ACC112 (cell line): ENCODE data around the gene DHX35.
"Not testable (repeated sequence)": the region's sequence is repeated elsewhere in the genome, so short reads cannot be mapped to it uniquely, and the experiment has no call there.

ENCODE experiments used
- H2AFZ ChIP-seq: fragments of 200-600 bp; sonication (generic); one replicate; pipeline ENCODE4 v1.6.0; 2017; ENCODE audit warnings: antibody characterized with exemption, low read length; ENCODE audit not compliant: unreplicated experiment
- H3K27ac ChIP-seq: fragments of 200-600 bp; sonication (generic); 2 replicates; pipeline ENCODE4 v1.5.1; 2014; ENCODE audit warnings: low read depth, mild to moderate bottlenecking, antibody characterized with exemption, low read length, moderate library complexity
- H3K27me3 ChIP-seq: fragments of 200-600 bp; sonication (generic); 2 replicates; pipeline ENCODE4 v1.6.1; 2014; ENCODE audit warnings: mild to moderate bottlenecking, antibody characterized with exemption, low read length, moderate library complexity, mixed read lengths; ENCODE audit not compliant: insufficient read depth
- H3K36me3 ChIP-seq: fragments of 200-600 bp; sonication (generic); 2 replicates; pipeline ENCODE4 v1.6.1; 2016; ENCODE audit warnings: mild to moderate bottlenecking, antibody characterized with exemption, low read length, moderate library complexity, mixed read lengths; ENCODE audit not compliant: insufficient read depth
- H3K4me1 ChIP-seq: fragments of 200-600 bp; sonication (generic); one replicate; pipeline ENCODE4 v1.6.1; 2016; ENCODE audit warnings: low read length, mixed read lengths; ENCODE audit not compliant: insufficient read depth, unreplicated experiment, control insufficient read depth
- H3K4me3 ChIP-seq: fragments of 200-600 bp; sonication (generic); 2 replicates; pipeline ENCODE4 v1.5.1; 2014; ENCODE audit warnings: mild to moderate bottlenecking, low read depth, low read length
- H3K79me2 ChIP-seq: fragments of 200-600 bp; sonication (generic); one replicate; pipeline ENCODE4 v1.6.0; 2016; ENCODE audit warnings: low read length; ENCODE audit not compliant: control insufficient read depth, unreplicated experiment, insufficient read depth

Gene DHX35

GRCh38 chr20:38991814-38992704 is 29.9 kb downstream of the DHX35 start:
- H3K4me3 ChIP-seq, result no peak overlapping the region
- H3K27ac ChIP-seq, result no peak overlapping the region
- H3K79me2 ChIP-seq, result no peaks in the 10 kb centered on the region
- no peaks in the 10 kb centered on the region for H3K27me3 ChIP-seq
- H3K36me3 ChIP-seq, result peaks cover 5% of the 10 kb centered on the region
- H2AFZ ChIP-seq, result no peak overlapping the region
- peaks cover 4% of the 10 kb centered on the region for H3K4me1 ChIP-seq

GRCh38 chr20:38995536-38996044 is 33.4 kb downstream of the DHX35 start:
- Histone ChIP-seq H3K36me3 (no peaks in the 10 kb centered on the region; the same call in 1 of the 2 replicates), H2AFZ (no peak overlapping the region), H3K4me1 (peaks cover 4% of the 10 kb centered on the region), H3K4me3 (no peak overlapping the region), H3K27ac (no peak overlapping the region), H3K79me2 (no peaks in the 10 kb centered on the region), H3K27me3 (no peaks in the 10 kb centered on the region)

GRCh38 chr20:38996866-38997265 is 34.7 kb downstream of the DHX35 start:
- not testable (repeated sequence) for H3K36me3 ChIP-seq, H3K79me2 ChIP-seq, H3K27ac ChIP-seq, H3K4me3 ChIP-seq, H3K4me1 ChIP-seq, H3K27me3 ChIP-seq, H2AFZ ChIP-seq

- no peaks in the 10 kb centered on the region for H3K79me2 ChIP-seq
- H3K4me3 ChIP-seq, result no peak overlapping the region
- H3K4me1 ChIP-seq, result peaks cover 4% of the 10 kb centered on the region
- H3K27ac ChIP-seq, result no peak overlapping the region
- no peaks in the 10 kb centered on the region for H3K27me3 ChIP-seq
- no peak overlapping the region for H2AFZ ChIP-seq
- peaks cover under 1% of the 10 kb centered on the region; the same call in 1 of the 2 replicates for H3K36me3 ChIP-seq
Measured at GRCh38 chr20:38997622-38998021, 35.5 kb downstream of the DHX35 start.

GRCh38 chr20:38999217-38999616 is 37.1 kb downstream of the DHX35 start:
- H3K27ac ChIP-seq, result no peak overlapping the region
- H2AFZ ChIP-seq, result no peak overlapping the region
- H3K27me3 ChIP-seq, result no peaks in the 10 kb centered on the region
- no peak overlapping the region for H3K4me3 ChIP-seq
- no peaks in the 10 kb centered on the region for H3K4me1 ChIP-seq
- H3K36me3 ChIP-seq, result peaks cover 3% of the 10 kb centered on the region; the same call in 1 of the 2 replicates
- no peaks in the 10 kb centered on the region for H3K79me2 ChIP-seq

GRCh38 chr20:38999965-39000910 is 38.1 kb downstream of the DHX35 start:
- H2AFZ ChIP-seq, result no peak overlapping the region
- no peak overlapping the region for H3K4me3 ChIP-seq
- no peaks in the 10 kb centered on the region for H3K27me3 ChIP-seq
- no peaks in the 10 kb centered on the region for H3K4me1 ChIP-seq
- H3K27ac ChIP-seq, result no peak overlapping the region
- H3K36me3 ChIP-seq, result peaks cover 3% of the 10 kb centered on the region; the same call in 1 of the 2 replicates
- H3K79me2 ChIP-seq, result no peaks in the 10 kb centered on the region

GRCh38 chr20:39004508-39004907 is 42.4 kb downstream of the DHX35 start:
- Histone ChIP-seq H3K79me2 (no peaks in the 10 kb centered on the region), H3K36me3 (0 out of 2 replicates have a peak, but pooled peaks cover 3% of the 10 kb centered on the region), H2AFZ (no peak overlapping the region), H3K27me3 (no peaks in the 10 kb centered on the region), H3K27ac (no peak overlapping the region), H3K4me1 (no peaks in the 10 kb centered on the region), H3K4me3 (no peak overlapping the region)

- Histone ChIP-seq H3K27ac (no peak overlapping the region), H2AFZ (no peak overlapping the region), H3K27me3 (no peaks in the 10 kb centered on the region), H3K4me1 (no peaks in the 10 kb centered on the region), H3K36me3 (no peaks in the 10 kb centered on the region), H3K79me2 (no peaks in the 10 kb centered on the region), H3K4me3 (no peak overlapping the region)
Measured at GRCh38 chr20:39009348-39009747, 47.2 kb downstream of the DHX35 start.

GRCh38 chr20:39010496-39010895 is 48.4 kb downstream of the DHX35 start:
- no peak overlapping the region for H3K27ac ChIP-seq
- no peak overlapping the region for H3K4me3 ChIP-seq
- H3K36me3 ChIP-seq, result peaks cover 5% of the 10 kb centered on the region; the same call in 1 of the 2 replicates
- H3K79me2 ChIP-seq, result no peaks in the 10 kb centered on the region
- no peaks in the 10 kb centered on the region for H3K27me3 ChIP-seq
- H3K4me1 ChIP-seq, result no peaks in the 10 kb centered on the region
- H2AFZ ChIP-seq, result no peak overlapping the region

- H3K36me3 ChIP-seq, result peaks cover 5% of the 10 kb centered on the region; the same call in 1 of the 2 replicates
- H3K27ac ChIP-seq, result no peak overlapping the region
- no peaks in the 10 kb centered on the region for H3K79me2 ChIP-seq
- no peak overlapping the region for H2AFZ ChIP-seq
- no peak overlapping the region for H3K4me3 ChIP-seq
- H3K4me1 ChIP-seq, result no peaks in the 10 kb centered on the region
- H3K27me3 ChIP-seq, result no peaks in the 10 kb centered on the region
Measured at GRCh38 chr20:39013662-39014109, 51.5 kb downstream of the DHX35 start.
